AG04450 (cell line): ENCODE results near the gene FAM120B. TPM values are rescaled to one million over a fixed set of nuclear protein-coding genes. Genes with fewer than 3 reads are reported as not detected.

Experiments used
- CTCF ChIA-PET: fragments of 300-600, 350-600 bp; formaldehyde crosslinking; extraction: SDS; loops from one replicate; lab custom pipeline; 2022; ENCODE audit warnings: antibody characterized with exemption, inconsistent platforms; lab: Charles Lee
- POLR2A ChIA-PET: fragments of 350-600 bp; formaldehyde crosslinking; extraction: SDS; loops from one replicate; lab custom pipeline; 2021; ENCODE audit warnings: antibody characterized with exemption, inconsistent platforms; lab: Yijun Ruan, JAX
- DNase-seq: peaks from one replicate; pipeline ENCODE4 v3.0.0-alpha.2; 2011; ENCODE audit warnings: low read depth, low spot score
- H3K27ac ChIP-seq: one replicate; pipeline ENCODE4 v1.5.1; 2012; ENCODE audit warnings: low read depth, low read length, control low read depth
- H3K27me3 ChIP-seq: one replicate; pipeline ENCODE4 v1.6.0; 2012; ENCODE audit warnings: low read length; ENCODE audit not compliant: control insufficient read depth, insufficient read depth
- H3K4me3 ChIP-seq: 2 replicates; pipeline ENCODE4 v1.5.1; 2011; ENCODE audit warnings: mild to moderate bottlenecking, low read depth, low read length, control low read depth
- H3K9me3 ChIP-seq: 2 replicates; pipeline ENCODE4 v1.5.1; 2012; ENCODE audit warnings: low read length; ENCODE audit not compliant: control insufficient read depth, insufficient read depth
- polyA plus RNA-seq: library from polyadenylated mRNA; depleted of rRNA; stranded (reverse); fragments of >200 nt; gene quantifications from 2 replicates; pipeline ENCODE4 v1.2.3, GENCODE V29; 2011
- TF ChIP-seq, protein P1 (sequence below): IDR thresholded peaks from 2 replicates; pipeline ENCODE4 v1.5.1; 2011; ENCODE audit warnings: low read depth, low read length, control low read depth, inconsistent platforms

FAM120B gene
- polyA plus RNA-seq, 1 experiment: 13.9 TPM

DNA sequence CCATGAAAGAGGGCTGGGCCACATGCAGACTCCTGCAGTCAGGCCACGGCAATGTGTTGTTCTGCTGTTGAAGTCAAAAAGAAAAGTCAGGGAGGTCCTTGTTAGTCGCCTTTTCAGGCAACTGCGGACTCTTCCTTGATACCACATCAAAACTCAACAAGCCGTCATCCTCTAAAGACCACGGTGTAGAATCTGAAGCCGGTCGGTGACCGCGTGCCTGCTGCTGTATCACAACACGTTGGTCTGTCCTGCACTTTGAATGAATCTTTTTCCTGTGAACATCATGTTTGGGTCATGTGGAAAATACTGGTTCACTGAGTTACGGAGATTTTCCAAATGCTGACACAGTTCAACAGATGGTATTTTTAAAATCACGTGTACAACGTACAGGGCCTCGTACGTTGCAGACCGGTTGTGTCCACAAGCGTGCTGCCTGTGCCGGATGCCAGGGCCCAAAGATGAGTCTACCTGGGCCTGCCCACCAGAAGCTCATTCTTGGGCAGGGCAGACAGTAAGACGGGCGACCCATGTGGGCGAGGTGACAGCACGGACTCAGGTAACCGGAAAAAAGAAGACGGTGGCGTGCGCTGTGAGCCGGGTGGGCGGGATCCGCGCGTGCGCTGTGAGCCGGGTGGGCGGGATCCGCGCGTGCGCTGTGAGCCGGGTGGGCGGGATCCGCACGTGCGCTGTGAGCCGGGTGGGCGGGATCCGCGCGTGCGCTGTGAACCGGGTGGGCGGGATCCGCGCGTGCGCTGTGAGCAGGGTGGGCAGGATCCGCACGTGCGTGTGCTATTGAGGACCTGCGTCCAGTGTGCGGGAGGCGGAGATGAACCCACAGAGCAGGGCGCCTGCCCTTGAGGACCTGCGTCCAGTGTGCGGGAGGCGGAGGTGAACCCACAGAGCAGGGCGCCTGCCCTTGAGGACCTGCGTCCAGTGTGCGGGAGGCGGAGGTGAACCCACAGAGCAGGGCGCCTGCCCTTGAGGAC is 114.5 kb downstream of the FAM120B start:
- no peaks in the 10 kb centered on the region for H3K27me3 ChIP-seq
- H3K9me3 ChIP-seq: peaks cover 17% of the 10 kb centered on the region; the same call in 1 of the 2 replicates
- ChIA-PET CTCF (no interaction called here), POLR2A (no interaction called here)
- H3K27ac ChIP-seq: no peak overlapping the region
- no peak overlapping the region for H3K4me3 ChIP-seq
- TF ChIP-seq, protein P1, sequence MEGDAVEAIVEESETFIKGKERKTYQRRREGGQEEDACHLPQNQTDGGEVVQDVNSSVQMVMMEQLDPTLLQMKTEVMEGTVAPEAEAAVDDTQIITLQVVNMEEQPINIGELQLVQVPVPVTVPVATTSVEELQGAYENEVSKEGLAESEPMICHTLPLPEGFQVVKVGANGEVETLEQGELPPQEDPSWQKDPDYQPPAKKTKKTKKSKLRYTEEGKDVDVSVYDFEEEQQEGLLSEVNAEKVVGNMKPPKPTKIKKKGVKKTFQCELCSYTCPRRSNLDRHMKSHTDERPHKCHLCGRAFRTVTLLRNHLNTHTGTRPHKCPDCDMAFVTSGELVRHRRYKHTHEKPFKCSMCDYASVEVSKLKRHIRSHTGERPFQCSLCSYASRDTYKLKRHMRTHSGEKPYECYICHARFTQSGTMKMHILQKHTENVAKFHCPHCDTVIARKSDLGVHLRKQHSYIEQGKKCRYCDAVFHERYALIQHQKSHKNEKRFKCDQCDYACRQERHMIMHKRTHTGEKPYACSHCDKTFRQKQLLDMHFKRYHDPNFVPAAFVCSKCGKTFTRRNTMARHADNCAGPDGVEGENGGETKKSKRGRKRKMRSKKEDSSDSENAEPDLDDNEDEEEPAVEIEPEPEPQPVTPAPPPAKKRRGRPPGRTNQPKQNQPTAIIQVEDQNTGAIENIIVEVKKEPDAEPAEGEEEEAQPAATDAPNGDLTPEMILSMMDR: no peak
- DNase-seq: no peak

DNA sequence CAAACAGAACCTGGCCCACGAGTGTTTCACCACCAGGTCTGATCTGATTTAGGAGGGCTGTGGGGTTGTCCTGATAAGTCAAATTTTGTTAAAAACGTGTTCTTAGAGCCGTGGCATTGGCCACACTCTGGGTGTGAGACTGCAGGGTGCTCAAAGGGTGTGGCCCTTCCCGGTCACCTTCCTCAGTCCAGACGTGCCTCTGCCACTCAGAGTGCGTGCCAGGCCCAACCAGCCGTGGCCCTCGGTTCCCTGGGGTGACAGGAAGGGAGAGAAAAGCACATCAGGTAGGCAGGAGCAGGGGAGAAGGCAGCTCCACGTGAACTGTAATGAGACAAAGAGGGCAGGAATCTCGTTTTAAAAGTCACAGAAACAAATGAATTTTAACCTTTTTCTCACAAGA is 115.4 kb downstream of the FAM120B start:
- CTCF ChIA-PET: no interaction called here
- no peak overlapping the region for H3K27ac ChIP-seq

DNA sequence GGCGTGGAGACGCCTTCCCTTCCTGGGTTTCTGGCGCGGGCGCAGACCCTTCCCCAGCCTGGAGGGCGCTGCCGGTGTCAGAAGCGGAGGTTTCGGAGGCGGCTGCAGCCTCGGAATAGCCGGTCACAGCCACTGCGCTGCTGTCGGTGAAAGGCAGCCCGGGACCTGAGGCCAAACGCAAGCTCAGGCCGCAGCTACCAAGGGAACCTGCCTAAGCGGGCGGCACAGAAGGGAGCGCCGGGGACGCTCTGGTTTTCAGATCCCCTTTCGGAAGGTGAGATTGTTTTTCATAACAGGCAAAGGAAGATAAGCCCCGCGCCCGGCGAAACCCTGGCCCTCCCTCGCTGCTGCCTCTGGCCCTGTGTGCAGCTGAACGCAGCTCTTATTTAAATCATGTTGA is 116.5 kb downstream of the FAM120B start:
- Histone ChIP-seq H3K27ac (no peak overlapping the region), H3K4me3 (no peak overlapping the region), H3K27me3 (no peaks in the 10 kb centered on the region), H3K9me3 (peaks cover 15% of the 10 kb centered on the region; the same call in 1 of the 2 replicates)
- TF ChIP-seq, protein P1: no peak
- ChIA-PET CTCF (no interaction called here), POLR2A (no interaction called here)
- DNase-seq: no peak

More for the DNA sequence above, 115.4 kb downstream of the FAM120B start:
- H3K4me3 ChIP-seq: no peak overlapping the region
- peaks cover 17% of the 10 kb centered on the region; the same call in 1 of the 2 replicates for H3K9me3 ChIP-seq
- TF ChIP-seq, protein P1: no peak
- H3K27me3 ChIP-seq: no peaks in the 10 kb centered on the region
- POLR2A ChIA-PET: no interaction called here
- no peak for DNase-seq

DNA sequence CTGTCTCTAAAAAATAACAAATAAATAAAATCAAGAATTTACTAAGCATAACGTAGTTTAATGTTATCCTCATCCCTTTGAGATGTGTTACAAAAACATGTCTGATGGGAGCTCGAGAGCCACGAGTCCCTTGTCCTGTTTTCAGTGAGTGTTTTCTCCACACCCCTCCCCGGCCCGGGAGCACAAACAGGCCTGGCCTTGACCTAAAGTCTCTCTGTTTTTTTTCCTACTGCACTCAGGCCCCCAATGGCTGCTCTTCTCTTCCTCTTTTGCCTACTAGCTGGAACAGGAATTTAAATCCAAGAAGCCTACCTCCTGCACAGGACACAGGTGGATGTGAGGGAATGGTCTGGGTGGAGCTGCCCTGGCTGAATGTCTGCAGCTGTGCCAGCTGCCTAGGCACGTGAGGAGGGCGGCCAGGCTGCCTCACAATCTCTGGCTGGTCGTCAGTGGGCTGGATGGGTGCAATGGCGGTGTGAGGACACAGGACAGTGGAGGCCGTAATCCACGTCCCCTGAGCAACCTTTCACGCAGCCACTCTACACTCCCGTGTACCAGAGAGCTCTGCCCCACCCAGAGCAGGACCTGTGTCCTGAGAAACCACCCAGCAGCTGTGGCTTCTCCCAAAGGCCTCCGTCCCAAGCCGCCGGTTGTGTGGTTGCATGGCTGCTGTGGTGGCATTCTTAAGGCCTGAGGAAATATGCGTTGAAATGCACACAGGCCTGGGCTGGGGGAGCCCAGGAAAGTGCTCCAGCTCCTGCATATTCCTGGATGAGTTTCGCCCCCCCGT is 117.5 kb downstream of the FAM120B start:
- POLR2A ChIA-PET: interaction anchor here (1.3 kb wide), 1 partner anchor 14 kb away, joined by 4 read pairs; no protein-coding TSS in a partner anchor
- Histone ChIP-seq H3K27ac (no peak overlapping the region), H3K27me3 (no peaks in the 10 kb centered on the region), H3K9me3 (peaks cover 15% of the 10 kb centered on the region; the same call in 1 of the 2 replicates), H3K4me3 (no peak overlapping the region)
- CTCF ChIA-PET: no interaction called here
- TF ChIP-seq, protein P1: no peak
- DNase-seq: no peak
